HCT116 (cell line): ENCODE data around the gene CHAMP1.

ENCODE experiments used
- CBX3 ChIP-seq: IDR thresholded peaks from 2 replicates; pipeline ENCODE4 v1.6.1; 2012; ENCODE audit warnings: low read depth
- EZH2 ChIP-seq: fragments of 200-600 bp; sonication (generic); IDR thresholded peaks from 2 replicates; pipeline ENCODE4 v1.6.1; 2017; ENCODE audit warnings: antibody characterized with exemption, mixed run types
- MAX ChIP-seq: IDR thresholded peaks from 2 replicates; pipeline ENCODE4 v1.6.1; 2012
- POLR2A ChIP-seq: IDR thresholded peaks from 2 replicates; pipeline ENCODE4 v1.7.0; 2011; ENCODE audit warnings: borderline replicate concordance; ENCODE audit not compliant: insufficient read depth, insufficient read length; ENCODE audit errors: extremely low read depth
- POLR2AphosphoS5 ChIP-seq: IDR thresholded peaks from 2 replicates; pipeline ENCODE4 v1.6.1; 2011; ENCODE audit warnings: mild to moderate bottlenecking, low read depth, low read length, moderate library complexity
- RAD21 ChIP-seq: IDR thresholded peaks from 2 replicates; pipeline ENCODE4 v1.6.1; 2012; ENCODE audit warnings: low read depth, mild to moderate bottlenecking
- SIN3A ChIP-seq: IDR thresholded peaks from 2 replicates; pipeline ENCODE4 v1.6.1; 2012; ENCODE audit warnings: low read depth
- SP1 ChIP-seq: IDR thresholded peaks from 2 replicates; pipeline ENCODE4 v1.6.1; 2012; ENCODE audit warnings: low read depth
- SRF ChIP-seq: IDR thresholded peaks from 2 replicates; pipeline ENCODE4 v1.6.1; 2012; ENCODE audit warnings: low read depth
- TCF7L2 ChIP-seq: IDR thresholded peaks from 2 replicates; pipeline ENCODE4 v1.7.0; 2011; ENCODE audit warnings: borderline replicate concordance, inconsistent platforms; ENCODE audit not compliant: insufficient read depth, insufficient read length; ENCODE audit errors: extremely low read depth
- YY1 ChIP-seq: IDR thresholded peaks from 2 replicates; pipeline ENCODE4 v1.6.1; 2011; ENCODE audit warnings: low read length, low read depth, moderate library complexity, mild to moderate bottlenecking; ENCODE audit not compliant: insufficient replicate concordance; ENCODE audit errors: extremely low read depth
- ZFX ChIP-seq: fragments of 450-650 bp; IDR thresholded peaks from 2 replicates; pipeline ENCODE4 v1.6.1; 2017
- TF ChIP-seq, protein P1 (sequence below): IDR thresholded peaks from 2 replicates; pipeline ENCODE4 v1.6.1; 2012; ENCODE audit warnings: low read depth
- TF ChIP-seq, protein P2 (sequence below), 3 experiments: fragments of 200-600 bp in 1 of 3; sonication (generic) in 1 of 3; IDR thresholded peaks in 2 of 3; conservative IDR thresholded peaks in 1 of 3; 2 replicates each; pipeline ENCODE4 v1.5.1; 2012 to 2017; ENCODE audit warnings: low read depth in 2 of 3, low read length in 2 of 3, antibody characterized with exemption in 1 of 3, borderline replicate concordance in 1 of 3, control low read depth in 1 of 3, mild to moderate bottlenecking in 1 of 3, mixed read lengths in 1 of 3, mixed run types in 1 of 3, moderate library complexity in 1 of 3; ENCODE audit not compliant: insufficient read depth in 1 of 3

GRCh38 chr13:114319441-114319913 is 5.2 kb downstream of the CHAMP1 start:
- TF ChIP-seq RAD21 = no peak
- no peak for TF ChIP-seq YY1
- TF ChIP-seq, protein P1, sequence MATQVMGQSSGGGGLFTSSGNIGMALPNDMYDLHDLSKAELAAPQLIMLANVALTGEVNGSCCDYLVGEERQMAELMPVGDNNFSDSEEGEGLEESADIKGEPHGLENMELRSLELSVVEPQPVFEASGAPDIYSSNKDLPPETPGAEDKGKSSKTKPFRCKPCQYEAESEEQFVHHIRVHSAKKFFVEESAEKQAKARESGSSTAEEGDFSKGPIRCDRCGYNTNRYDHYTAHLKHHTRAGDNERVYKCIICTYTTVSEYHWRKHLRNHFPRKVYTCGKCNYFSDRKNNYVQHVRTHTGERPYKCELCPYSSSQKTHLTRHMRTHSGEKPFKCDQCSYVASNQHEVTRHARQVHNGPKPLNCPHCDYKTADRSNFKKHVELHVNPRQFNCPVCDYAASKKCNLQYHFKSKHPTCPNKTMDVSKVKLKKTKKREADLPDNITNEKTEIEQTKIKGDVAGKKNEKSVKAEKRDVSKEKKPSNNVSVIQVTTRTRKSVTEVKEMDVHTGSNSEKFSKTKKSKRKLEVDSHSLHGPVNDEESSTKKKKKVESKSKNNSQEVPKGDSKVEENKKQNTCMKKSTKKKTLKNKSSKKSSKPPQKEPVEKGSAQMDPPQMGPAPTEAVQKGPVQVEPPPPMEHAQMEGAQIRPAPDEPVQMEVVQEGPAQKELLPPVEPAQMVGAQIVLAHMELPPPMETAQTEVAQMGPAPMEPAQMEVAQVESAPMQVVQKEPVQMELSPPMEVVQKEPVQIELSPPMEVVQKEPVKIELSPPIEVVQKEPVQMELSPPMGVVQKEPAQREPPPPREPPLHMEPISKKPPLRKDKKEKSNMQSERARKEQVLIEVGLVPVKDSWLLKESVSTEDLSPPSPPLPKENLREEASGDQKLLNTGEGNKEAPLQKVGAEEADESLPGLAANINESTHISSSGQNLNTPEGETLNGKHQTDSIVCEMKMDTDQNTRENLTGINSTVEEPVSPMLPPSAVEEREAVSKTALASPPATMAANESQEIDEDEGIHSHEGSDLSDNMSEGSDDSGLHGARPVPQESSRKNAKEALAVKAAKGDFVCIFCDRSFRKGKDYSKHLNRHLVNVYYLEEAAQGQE = no peak
- TF ChIP-seq, protein P2, sequence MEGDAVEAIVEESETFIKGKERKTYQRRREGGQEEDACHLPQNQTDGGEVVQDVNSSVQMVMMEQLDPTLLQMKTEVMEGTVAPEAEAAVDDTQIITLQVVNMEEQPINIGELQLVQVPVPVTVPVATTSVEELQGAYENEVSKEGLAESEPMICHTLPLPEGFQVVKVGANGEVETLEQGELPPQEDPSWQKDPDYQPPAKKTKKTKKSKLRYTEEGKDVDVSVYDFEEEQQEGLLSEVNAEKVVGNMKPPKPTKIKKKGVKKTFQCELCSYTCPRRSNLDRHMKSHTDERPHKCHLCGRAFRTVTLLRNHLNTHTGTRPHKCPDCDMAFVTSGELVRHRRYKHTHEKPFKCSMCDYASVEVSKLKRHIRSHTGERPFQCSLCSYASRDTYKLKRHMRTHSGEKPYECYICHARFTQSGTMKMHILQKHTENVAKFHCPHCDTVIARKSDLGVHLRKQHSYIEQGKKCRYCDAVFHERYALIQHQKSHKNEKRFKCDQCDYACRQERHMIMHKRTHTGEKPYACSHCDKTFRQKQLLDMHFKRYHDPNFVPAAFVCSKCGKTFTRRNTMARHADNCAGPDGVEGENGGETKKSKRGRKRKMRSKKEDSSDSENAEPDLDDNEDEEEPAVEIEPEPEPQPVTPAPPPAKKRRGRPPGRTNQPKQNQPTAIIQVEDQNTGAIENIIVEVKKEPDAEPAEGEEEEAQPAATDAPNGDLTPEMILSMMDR (IDR thresholded peaks at IDR 0.05 in 2 of 3, conservative IDR thresholded peaks at IDR 0.05 in 1 of 3; ENCODE audit: borderline replicate concordance in 1 of 3, insufficient read depth in 1 of 3, low read depth in 2 of 3, low read length in 2 of 3) = no peak
- no peak for TF ChIP-seq EZH2
- no peak for TF ChIP-seq POLR2AphosphoS5
- no peak for TF ChIP-seq ZFX
- TF ChIP-seq CBX3 = no peak
- no peak for TF ChIP-seq MAX
- TF ChIP-seq SIN3A = no peak
- no peak for TF ChIP-seq POLR2A
- TF ChIP-seq TCF7L2 = no peak
- no peak for TF ChIP-seq SP1
- no peak for TF ChIP-seq SRF
